GM19025 (cell line): Measurements from ENCODE around the gene TBC1D5.
"Not testable (repeated sequence)": the region's sequence is repeated elsewhere in the genome, so short reads cannot be mapped to it uniquely, and the experiment has no call there.

ENCODE experiments used
- ATAC-seq: cut with Tn5 transposase; IDR thresholded peaks from one replicate; pipeline ENCODE4 v1.9.1; 2021; ENCODE audit warnings: mild to moderate bottlenecking, low read depth, moderate library complexity; ENCODE audit not compliant: unreplicated experiment

Gene TBC1D5

GRCh38 chr3:17431484-17432045, 310.9 kb downstream of the TBC1D5 start:
- ATAC-seq = no peak

GRCh38 chr3:17431004-17431403, 311.4 kb downstream of the TBC1D5 start:
- ATAC-seq = no peak

- no peak for ATAC-seq
These were observed 311.8 kb downstream of the TBC1D5 start for GRCh38 chr3:17430582-17430981.

- ATAC-seq = no peak
These were observed 318.5 kb downstream of the TBC1D5 start for GRCh38 chr3:17423786-17424536.

GRCh38 chr3:17422636-17423035, 319.8 kb downstream of the TBC1D5 start:
- ATAC-seq = no peak

GRCh38 chr3:17420668-17421067, 321.8 kb downstream of the TBC1D5 start:
- ATAC-seq = no peak

GRCh38 chr3:17412950-17413530, 329.4 kb downstream of the TBC1D5 start:
- ATAC-seq = peak; percentile 70

GRCh38 chr3:17411157-17411877, 331.1 kb downstream of the TBC1D5 start:
- ATAC-seq = no peak

GRCh38 chr3:17407576-17407975, 334.9 kb downstream of the TBC1D5 start:
- ATAC-seq = no peak

- ATAC-seq = no peak
These were observed 337.9 kb downstream of the TBC1D5 start for GRCh38 chr3:17404548-17404947.

GRCh38 chr3:17402442-17402841, 340.0 kb downstream of the TBC1D5 start:
- ATAC-seq = no peak

- no peak for ATAC-seq
These were observed 340.5 kb downstream of the TBC1D5 start for GRCh38 chr3:17401912-17402311.

- ATAC-seq = peak; percentile 21
These were observed 342.8 kb downstream of the TBC1D5 start for GRCh38 chr3:17399586-17399985.

GRCh38 chr3:17398959-17399551, 343.4 kb downstream of the TBC1D5 start:
- peak; percentile 99 for ATAC-seq

- no peak for ATAC-seq
These were observed 346.4 kb downstream of the TBC1D5 start for GRCh38 chr3:17396036-17396435.

GRCh38 chr3:17394541-17395155, 347.8 kb downstream of the TBC1D5 start:
- ATAC-seq = no peak

- not testable (repeated sequence) for ATAC-seq
These were observed 349.9 kb downstream of the TBC1D5 start for GRCh38 chr3:17392516-17392915.

GRCh38 chr3:17390785-17391184, 351.6 kb downstream of the TBC1D5 start:
- ATAC-seq = no peak

- ATAC-seq = no peak
These were observed 355.3 kb downstream of the TBC1D5 start for GRCh38 chr3:17387108-17387507.

- no peak for ATAC-seq
These were observed 356.0 kb downstream of the TBC1D5 start for GRCh38 chr3:17386432-17386831.
